Endothelial cell of umbilical vein (primary cell): ENCODE measurements around the gene MTRR.

Experiments used
- EZH2 ChIP-seq: IDR thresholded peaks from 2 replicates; pipeline ENCODE4 v1.6.1; 2012; ENCODE audit warnings: borderline replicate concordance, low read depth, mild to moderate bottlenecking, moderate library complexity, low read length, inconsistent platforms; ENCODE audit not compliant: severe bottlenecking
- GATA2 ChIP-seq: IDR thresholded peaks from 2 replicates; pipeline ENCODE4 v1.7.0; 2011; ENCODE audit warnings: low read depth, mild to moderate bottlenecking, moderate library complexity, mixed read lengths, low read length; ENCODE audit not compliant: insufficient read length, insufficient read depth
- JUN ChIP-seq: IDR thresholded peaks from 2 replicates; pipeline ENCODE4 v1.6.1; 2011; ENCODE audit warnings: borderline replicate concordance, low read depth; ENCODE audit not compliant: insufficient read length, insufficient read depth
- POLR2A ChIP-seq: IDR thresholded peaks from 2 replicates; pipeline ENCODE4 v1.6.1; 2012; ENCODE audit warnings: low read depth, mild to moderate bottlenecking, control low read depth, low read length
- POLR2AphosphoS5 ChIP-seq: IDR thresholded peaks from 2 replicates; pipeline ENCODE4 v1.6.1; 2012; ENCODE audit warnings: low read depth, mild to moderate bottlenecking, control low read depth, low read length, moderate library complexity; ENCODE audit not compliant: insufficient read depth
- TF ChIP-seq, protein P1 (sequence below), 2 donors: IDR thresholded peaks; 1 replicate in 1 of 2; 2 replicates in 1 of 2; pipeline ENCODE4 v1.5.1; 2011; ENCODE audit warnings: low read length in 2 of 2, mild to moderate bottlenecking in 2 of 2, moderate library complexity in 2 of 2, control low read depth in 1 of 2, inconsistent platforms in 1 of 2, low read depth in 1 of 2; ENCODE audit not compliant: insufficient read depth in 1 of 2; ENCODE audit errors: extremely low read depth in 1 of 2

DNA sequence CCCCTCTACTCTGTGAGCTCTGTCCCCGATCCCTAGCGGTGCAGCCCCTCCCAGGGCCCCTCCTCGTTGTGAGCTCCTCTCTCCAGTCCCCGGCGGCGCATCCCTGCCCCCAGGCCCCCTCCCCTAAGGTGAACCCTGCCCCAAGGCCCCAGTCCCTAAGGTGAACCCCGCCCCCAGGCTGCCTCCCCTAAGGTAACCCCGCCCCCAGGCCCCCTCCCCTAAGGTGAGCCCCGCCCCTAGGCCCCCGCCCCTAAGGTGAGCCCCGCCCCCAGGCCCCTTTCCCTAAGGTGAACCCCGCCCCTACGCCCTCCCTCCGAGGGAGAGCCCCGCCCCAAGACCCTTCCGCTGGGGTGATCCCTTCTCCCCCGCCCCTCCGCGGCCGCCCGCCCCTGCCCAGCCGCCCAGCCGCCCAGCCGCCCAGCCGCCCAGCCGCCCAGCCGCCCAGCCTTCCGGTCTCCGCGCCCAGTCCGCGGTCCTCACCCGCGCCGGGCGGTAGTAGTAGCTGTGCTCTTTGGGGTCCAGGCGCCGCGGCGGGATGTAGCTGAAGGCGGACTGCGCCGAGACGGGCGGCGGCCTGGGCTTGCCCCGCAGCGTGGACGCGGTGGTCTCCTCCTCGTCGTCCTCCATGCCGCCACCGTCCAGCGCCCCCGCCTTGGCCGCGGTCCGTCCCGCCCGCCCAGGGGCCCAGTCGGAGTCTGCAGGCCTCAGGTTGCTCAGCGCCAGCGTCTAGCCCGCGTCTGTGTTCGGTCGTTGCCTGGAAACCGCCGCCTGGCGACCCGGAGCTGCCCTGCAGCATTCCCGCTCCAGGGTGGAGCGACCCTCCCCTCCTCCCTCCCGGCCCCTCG is 18.3 kb upstream of the MTRR start, which contains the start of gene CFAP90:
- TF ChIP-seq POLR2A (no peak), EZH2 (no peak), JUN (no peak), POLR2AphosphoS5 (no peak), GATA2 (no peak)
- TF ChIP-seq, protein P1, sequence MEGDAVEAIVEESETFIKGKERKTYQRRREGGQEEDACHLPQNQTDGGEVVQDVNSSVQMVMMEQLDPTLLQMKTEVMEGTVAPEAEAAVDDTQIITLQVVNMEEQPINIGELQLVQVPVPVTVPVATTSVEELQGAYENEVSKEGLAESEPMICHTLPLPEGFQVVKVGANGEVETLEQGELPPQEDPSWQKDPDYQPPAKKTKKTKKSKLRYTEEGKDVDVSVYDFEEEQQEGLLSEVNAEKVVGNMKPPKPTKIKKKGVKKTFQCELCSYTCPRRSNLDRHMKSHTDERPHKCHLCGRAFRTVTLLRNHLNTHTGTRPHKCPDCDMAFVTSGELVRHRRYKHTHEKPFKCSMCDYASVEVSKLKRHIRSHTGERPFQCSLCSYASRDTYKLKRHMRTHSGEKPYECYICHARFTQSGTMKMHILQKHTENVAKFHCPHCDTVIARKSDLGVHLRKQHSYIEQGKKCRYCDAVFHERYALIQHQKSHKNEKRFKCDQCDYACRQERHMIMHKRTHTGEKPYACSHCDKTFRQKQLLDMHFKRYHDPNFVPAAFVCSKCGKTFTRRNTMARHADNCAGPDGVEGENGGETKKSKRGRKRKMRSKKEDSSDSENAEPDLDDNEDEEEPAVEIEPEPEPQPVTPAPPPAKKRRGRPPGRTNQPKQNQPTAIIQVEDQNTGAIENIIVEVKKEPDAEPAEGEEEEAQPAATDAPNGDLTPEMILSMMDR (IDR thresholded peaks at IDR 0.05; ENCODE audit: extremely low read depth in 1 of 2, insufficient read depth in 1 of 2, low read depth in 1 of 2, low read length in 2 of 2) = peak; percentile 22 to 62
